Cardiac muscle cell (in vitro differentiated cells and primary cell): ENCODE results near the gene OTOG. TPM values are rescaled to one million over a fixed set of nuclear protein-coding genes. Genes with fewer than 3 reads are reported as not detected.

ENCODE experiments used
- DNase-seq, 2 donors: peaks; one replicate each; pipeline versions ENCODE4 v3.0.0 to v3.0.0-alpha.2; 2010 to 2017; ENCODE audit warnings: low read depth in 1 of 2, low spot score in 1 of 2
- H3K27ac ChIP-seq: fragments of 200-600 bp; sonication (generic); 2 replicates; pipeline ENCODE4 v1.5.1; 2016
- H3K27me3 ChIP-seq: fragments of 200-600 bp; sonication (generic); 2 replicates; pipeline ENCODE4 v1.6.0; 2016; ENCODE audit warnings: control low read depth
- H3K36me3 ChIP-seq: fragments of 200-600 bp; sonication (generic); 2 replicates; pipeline ENCODE4 v1.5.1; 2016; ENCODE audit warnings: control low read depth
- H3K4me1 ChIP-seq: fragments of 200-600 bp; sonication (generic); 2 replicates; pipeline ENCODE4 v1.8.1; 2017; ENCODE audit warnings: low read depth, mild to moderate bottlenecking, mixed run types
- H3K4me3 ChIP-seq: fragments of 200-600 bp; sonication (generic); 2 replicates; pipeline ENCODE4 v1.5.1; 2016; ENCODE audit warnings: mild to moderate bottlenecking
- H3K9me3 ChIP-seq: fragments of 200-600 bp; sonication (generic); 2 replicates; pipeline ENCODE4 v1.5.1; 2017; ENCODE audit warnings: low read depth, mild to moderate bottlenecking, control low read depth
- polyA plus RNA-seq: library from polyadenylated mRNA; unstranded; fragments of >200 nt; fragmentation: Nextera tagmentation; extraction: Ambion mirVana; gene quantifications from 2 replicates; pipeline ENCODE4 v1.2.1, GENCODE V29; 2016
- total RNA-seq: library from RNA; depleted of rRNA; stranded (reverse); fragments of >200 nt; gene quantifications from 2 replicates; pipeline ENCODE4 v1.2.3, GENCODE V29; 2016
- TF ChIP-seq, protein P1 (sequence below): IDR thresholded peaks from 2 replicates; pipeline ENCODE4 v1.5.1; 2012; ENCODE audit warnings: low read depth, mild to moderate bottlenecking, low read length

Gene OTOG
- total and polyA plus RNA-seq, 2 experiments from 2014 or later: 0.15 TPM; not detected in 1

DNA sequence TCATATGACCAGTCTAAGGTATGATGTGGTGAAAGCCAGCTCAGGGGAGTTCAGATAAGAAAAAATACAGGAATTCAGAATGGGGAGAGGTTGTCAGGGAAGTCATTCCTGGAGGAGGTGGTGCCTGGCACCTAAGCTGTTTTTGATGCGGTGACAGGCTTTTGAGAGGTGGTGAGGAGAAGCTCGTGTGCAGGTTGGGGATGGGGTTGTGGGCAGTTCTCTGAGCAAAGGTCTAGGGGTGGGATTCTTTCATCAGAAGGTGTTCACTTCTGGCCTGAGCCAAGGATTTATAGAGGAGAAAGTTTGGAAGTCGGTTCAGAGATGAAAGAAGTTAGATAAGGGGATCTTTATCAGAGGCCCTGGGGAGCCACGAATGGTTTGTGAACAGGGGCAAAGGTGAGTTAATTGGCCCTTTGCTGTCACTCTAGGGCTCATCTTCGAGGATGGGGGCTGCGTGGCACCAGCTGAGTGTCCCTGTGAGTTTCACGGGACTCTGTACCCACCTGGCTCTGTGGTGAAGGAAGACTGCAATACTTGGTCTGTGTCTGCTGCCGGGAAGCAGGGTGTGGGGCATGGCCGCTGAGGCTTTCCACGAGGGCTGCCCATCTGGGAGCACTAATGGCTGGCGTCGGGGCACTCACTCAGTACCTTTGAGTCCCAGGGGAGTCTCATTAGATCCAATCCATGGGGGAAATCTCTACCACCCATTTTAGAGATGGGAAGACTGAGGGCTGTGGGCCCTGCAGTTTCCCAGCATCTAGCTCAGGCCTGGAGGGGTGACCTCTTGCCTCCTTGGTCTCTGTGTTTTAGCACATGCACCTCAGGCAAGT, 13.4 kb downstream of the OTOG start:
- peak in 1 of 2 donors; percentile 79 for DNase-seq

GRCh38 chr11:17561111-17561415, 14.0 kb downstream of the OTOG start:
- no peaks in the 10 kb centered on the region for H3K27me3 ChIP-seq
- no peak overlapping the region for H3K4me3 ChIP-seq
- H3K9me3 ChIP-seq: no peaks in the 10 kb centered on the region
- H3K27ac ChIP-seq: no peak overlapping the region
- DNase-seq: no peak
- TF ChIP-seq, protein P1, sequence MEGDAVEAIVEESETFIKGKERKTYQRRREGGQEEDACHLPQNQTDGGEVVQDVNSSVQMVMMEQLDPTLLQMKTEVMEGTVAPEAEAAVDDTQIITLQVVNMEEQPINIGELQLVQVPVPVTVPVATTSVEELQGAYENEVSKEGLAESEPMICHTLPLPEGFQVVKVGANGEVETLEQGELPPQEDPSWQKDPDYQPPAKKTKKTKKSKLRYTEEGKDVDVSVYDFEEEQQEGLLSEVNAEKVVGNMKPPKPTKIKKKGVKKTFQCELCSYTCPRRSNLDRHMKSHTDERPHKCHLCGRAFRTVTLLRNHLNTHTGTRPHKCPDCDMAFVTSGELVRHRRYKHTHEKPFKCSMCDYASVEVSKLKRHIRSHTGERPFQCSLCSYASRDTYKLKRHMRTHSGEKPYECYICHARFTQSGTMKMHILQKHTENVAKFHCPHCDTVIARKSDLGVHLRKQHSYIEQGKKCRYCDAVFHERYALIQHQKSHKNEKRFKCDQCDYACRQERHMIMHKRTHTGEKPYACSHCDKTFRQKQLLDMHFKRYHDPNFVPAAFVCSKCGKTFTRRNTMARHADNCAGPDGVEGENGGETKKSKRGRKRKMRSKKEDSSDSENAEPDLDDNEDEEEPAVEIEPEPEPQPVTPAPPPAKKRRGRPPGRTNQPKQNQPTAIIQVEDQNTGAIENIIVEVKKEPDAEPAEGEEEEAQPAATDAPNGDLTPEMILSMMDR: no peak
- no peaks in the 10 kb centered on the region for H3K36me3 ChIP-seq
- H3K4me1 ChIP-seq: peaks cover 14% of the 10 kb centered on the region

More for the DNA sequence above, 13.4 kb downstream of the OTOG start:
- Histone ChIP-seq H3K27ac (peak overlapping the region; percentile 43), H3K9me3 (no peaks in the 10 kb centered on the region), H3K4me3 (no peak overlapping the region), H3K27me3 (no peaks in the 10 kb centered on the region), H3K4me1 (peaks cover 14% of the 10 kb centered on the region), H3K36me3 (no peaks in the 10 kb centered on the region)
- TF ChIP-seq, protein P1: no peak

DNA sequence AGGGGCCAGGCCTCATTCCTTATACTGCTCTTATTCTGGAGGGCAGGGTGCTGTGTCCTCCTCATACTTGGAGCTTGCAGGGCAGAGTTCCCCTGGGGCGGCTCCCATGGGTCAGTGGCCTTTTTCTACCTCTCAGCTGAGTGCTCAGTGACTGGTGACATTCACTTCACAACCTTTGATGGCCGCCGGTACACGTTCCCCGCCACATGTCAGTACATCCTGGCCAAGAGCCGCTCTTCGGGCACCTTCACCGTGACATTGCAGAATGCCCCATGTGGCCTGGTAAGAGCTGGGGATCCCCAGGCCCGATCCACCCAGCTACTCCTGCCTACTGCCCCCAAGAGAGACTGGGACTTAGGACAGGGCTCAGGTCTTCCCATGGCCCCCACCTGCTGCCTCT, 14.5 kb downstream of the OTOG start:
- Histone ChIP-seq H3K4me3 (no peak overlapping the region), H3K36me3 (no peaks in the 10 kb centered on the region), H3K27me3 (no peaks in the 10 kb centered on the region), H3K9me3 (no peaks in the 10 kb centered on the region), H3K4me1 (peaks cover 14% of the 10 kb centered on the region), H3K27ac (no peak overlapping the region)
- DNase-seq: no peak
- TF ChIP-seq, protein P1: no peak

- DNase-seq: no peak
- TF ChIP-seq, protein P1: no peak
Measured at GRCh38 chr11:17563231-17563646, 16.2 kb downstream of the OTOG start.

GRCh38 chr11:17563961-17564686, 17.1 kb downstream of the OTOG start:
- no peak overlapping the region for H3K4me3 ChIP-seq
- no peak for DNase-seq
- TF ChIP-seq, protein P1: no peak

More at GRCh38 chr11:17563231-17563646, 16.2 kb downstream of the OTOG start:
- no peaks in the 10 kb centered on the region for H3K9me3 ChIP-seq
- H3K4me1 ChIP-seq: peaks cover 14% of the 10 kb centered on the region
- H3K36me3 ChIP-seq: no peaks in the 10 kb centered on the region
- H3K27ac ChIP-seq: no peak overlapping the region
- no peak overlapping the region for H3K4me3 ChIP-seq
- no peaks in the 10 kb centered on the region for H3K27me3 ChIP-seq

More at GRCh38 chr11:17563961-17564686, 17.1 kb downstream of the OTOG start:
- Histone ChIP-seq H3K4me1 (peaks cover 14% of the 10 kb centered on the region), H3K9me3 (no peaks in the 10 kb centered on the region), H3K36me3 (no peaks in the 10 kb centered on the region), H3K27me3 (no peaks in the 10 kb centered on the region), H3K27ac (no peak overlapping the region)
